GM18508 (cell line): ENCODE results near the gene HTN1.
"Not testable (repeated sequence)": the region's sequence is repeated elsewhere in the genome, so short reads cannot be mapped to it uniquely, and the experiment has no call there.

ENCODE experiments used
- ATAC-seq: cut with Tn5 transposase; IDR thresholded peaks from one replicate; pipeline ENCODE4 v1.9.1; 2021; ENCODE audit warnings: moderate number of reproducible peaks; ENCODE audit not compliant: insufficient read depth, unreplicated experiment

The HTN1 gene

GRCh38 chr4:70050138-70050537 lies at the start of gene HTN1:
TSS of gene HTN1 (plus strand) at chr4:70050438. CDS start at chr4:70053077, 2,639 bp downstream.
- not testable (repeated sequence) for ATAC-seq

GRCh38 chr4:70000711-70001110 lies 49.5 kb upstream of the HTN1 start:
- no peak for ATAC-seq

DNA sequence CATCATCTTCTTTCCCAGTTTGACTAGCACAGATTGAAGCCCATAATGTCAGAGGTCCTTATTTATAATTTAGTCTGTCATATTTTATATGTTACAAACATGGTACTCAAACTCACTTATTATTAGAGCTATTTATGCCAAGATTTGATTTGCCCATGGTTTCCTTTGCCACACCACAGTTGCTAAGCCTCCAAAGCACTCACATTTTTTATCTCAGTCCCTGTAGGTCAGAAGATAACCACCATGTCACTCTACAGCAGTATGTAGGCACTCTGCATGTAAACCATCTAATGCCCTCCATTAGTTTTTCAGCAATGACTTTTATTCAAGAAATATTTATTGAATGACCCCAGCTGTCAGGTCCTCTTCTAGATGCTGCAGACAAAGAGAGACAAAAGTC lies 47.7 kb upstream of the HTN1 start:
- no peak for ATAC-seq

GRCh38 chr4:70008771-70009170 lies 41.5 kb upstream of the HTN1 start:
- no peak for ATAC-seq

- not testable (repeated sequence) for ATAC-seq
These were observed 31.2 kb upstream of the HTN1 start for GRCh38 chr4:70019006-70019405.

DNA sequence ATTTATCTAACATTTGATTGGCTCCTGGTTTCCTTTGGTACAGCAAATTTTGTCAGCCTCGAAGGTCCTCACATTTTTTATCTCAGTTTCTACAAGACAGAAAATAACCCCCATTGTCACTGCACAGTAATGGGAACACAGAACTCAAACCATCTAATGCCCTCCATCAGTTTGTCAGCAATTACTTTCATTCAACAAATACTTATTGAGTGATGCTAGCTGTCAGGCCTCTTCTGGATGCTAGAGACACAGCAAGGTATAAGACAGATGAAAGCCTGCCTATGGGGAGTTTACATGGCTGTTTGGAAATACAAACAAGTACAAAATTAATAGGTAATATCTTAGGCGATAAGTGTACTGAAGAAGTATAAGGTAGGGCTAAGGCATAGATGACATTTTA lies 27.0 kb upstream of the HTN1 start:
- no peak for ATAC-seq

- no peak for ATAC-seq
These were observed 23.2 kb upstream of the HTN1 start for GRCh38 chr4:70027011-70027410.

GRCh38 chr4:70028159-70028558 lies 22.1 kb upstream of the HTN1 start, which contains the start of gene HTN3:
TSS of gene HTN3 (plus strand) at chr4:70028459. CDS start at chr4:70030741, 2,282 bp downstream.
- ATAC-seq = not testable (repeated sequence)

- not testable (repeated sequence) for ATAC-seq
These were observed 12.7 kb upstream of the HTN1 start for GRCh38 chr4:70037559-70037958.

DNA sequence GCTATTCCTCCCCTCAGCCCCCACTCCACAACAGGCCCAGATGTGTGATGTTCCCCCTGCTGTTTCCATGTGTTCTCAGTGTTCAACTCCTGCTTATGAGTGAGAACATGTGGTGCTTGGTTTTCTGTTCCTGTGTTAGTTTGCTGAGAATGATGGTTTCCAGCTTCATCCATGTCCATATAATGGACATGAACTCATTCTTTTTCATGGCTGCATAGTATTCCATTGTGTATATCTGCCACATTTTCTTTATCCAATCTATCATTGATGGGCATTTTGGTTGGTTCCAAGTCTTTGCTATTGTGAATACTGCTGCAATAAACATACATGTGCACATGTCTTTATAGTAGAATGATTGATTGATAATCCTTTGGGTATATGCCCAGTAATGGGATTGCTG lies 10.3 kb upstream of the HTN1 start:
- ATAC-seq = not testable (repeated sequence)

GRCh38 chr4:70041652-70042286 lies 8.5 kb upstream of the HTN1 start:
- no peak for ATAC-seq

- not testable (repeated sequence) for ATAC-seq
These were observed 6.3 kb downstream of the HTN1 start for GRCh38 chr4:70056534-70056933.

- ATAC-seq = no peak
These were observed 7.4 kb downstream of the HTN1 start for GRCh38 chr4:70057651-70058050.

- no peak for ATAC-seq
These were observed 8.9 kb downstream of the HTN1 start for GRCh38 chr4:70059149-70059548.

DNA sequence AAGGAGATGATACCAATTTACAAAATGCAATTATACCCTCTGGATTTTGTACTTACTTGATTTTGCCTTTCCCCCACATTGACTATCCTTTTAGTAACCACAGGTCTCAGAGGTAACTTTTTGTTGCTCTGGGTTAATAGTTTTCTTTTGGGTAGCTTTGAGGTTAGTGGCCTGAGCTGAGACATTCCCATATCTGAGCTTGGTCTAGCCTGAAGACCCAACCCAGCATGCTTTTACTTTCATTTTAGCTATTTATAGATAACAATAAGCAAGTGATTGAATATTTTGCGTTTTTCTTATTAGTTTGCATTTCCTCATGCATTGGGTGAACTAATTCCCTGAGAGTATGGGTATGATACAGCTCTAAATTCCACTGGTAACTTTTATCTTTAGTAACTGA lies 11.8 kb downstream of the HTN1 start:
- ATAC-seq = peak; percentile 99

DNA sequence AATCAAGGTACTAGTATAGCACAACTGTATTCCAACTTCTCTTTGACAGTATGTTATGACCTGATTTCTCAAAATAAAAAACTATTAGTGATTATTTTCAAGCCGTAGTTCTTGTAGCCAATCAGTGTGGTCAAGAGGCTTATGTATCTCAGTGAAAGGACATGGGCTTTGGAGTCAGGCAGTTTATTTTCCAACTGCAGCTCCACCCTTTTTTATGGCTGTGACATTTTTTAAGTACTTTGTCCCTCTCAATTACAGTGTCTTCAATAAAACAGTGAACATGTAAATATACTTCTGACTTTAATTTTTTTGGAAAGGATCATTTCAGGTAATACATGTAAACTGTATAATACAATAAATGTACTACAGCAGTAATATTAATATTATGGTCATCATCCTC lies 30.0 kb downstream of the HTN1 start:
- ATAC-seq = no peak

- ATAC-seq = no peak
These were observed 49.0 kb downstream of the HTN1 start for GRCh38 chr4:70099206-70099605.
